Adrenal gland (tissue), 5 donors: Measurements from ENCODE around the gene ARPP21.

ENCODE experiments used
- CTCF ChIP-seq, 6 experiments: fragments of 450-650 bp in 4 of 6; fragments of 200-600 bp in 2 of 6; sonication (generic) in 1 of 6; IDR thresholded peaks; 1 replicate in 5 of 6; 2 replicates in 1 of 6; pipeline versions ENCODE4 v1.5.1 to v1.8.0; 2016 to 2021; ENCODE audit warnings: antibody characterized with exemption in 6 of 6, mild to moderate bottlenecking in 2 of 6, moderate library complexity in 1 of 6
- POLR2A ChIP-seq, 2 donors: fragments of 450-650 bp; IDR thresholded peaks; one replicate each; pipeline ENCODE4 v1.6.1; 2017; ENCODE audit warnings: antibody characterized with exemption in 2 of 2, mild to moderate bottlenecking in 2 of 2, moderate library complexity in 1 of 2
- donor health status: DM: no; HTN: no; CAD: no.

GRCh38 chr3:35739964-35740527 lies 100.7 kb downstream of the ARPP21 start:
- TF ChIP-seq CTCF (IDR thresholded peaks at IDR 0.05): no peak
- no peak for TF ChIP-seq POLR2A (IDR thresholded peaks at IDR 0.05)
